H9 (cell line): ENCODE results near the gene LUZP2. TPM values are rescaled to one million over a fixed set of nuclear protein-coding genes. Genes with fewer than 3 reads are reported as not detected.

ENCODE experiments used
- DNase-seq: peaks from one replicate; pipeline ENCODE4 v3.0.0-alpha.2; 2017
- H2AFZ ChIP-seq: one replicate; pipeline ENCODE4 v1.6.1; 2013; ENCODE audit warnings: mild to moderate bottlenecking, low read length, control low read depth, moderate library complexity
- H2AK5ac ChIP-seq: 2 replicates; pipeline ENCODE4 v1.6.1; 2013; ENCODE audit warnings: low read length, control low read depth, mixed read lengths; ENCODE audit not compliant: insufficient read length
- H2BK120ac ChIP-seq: one replicate; pipeline ENCODE4 v1.6.1; 2013; ENCODE audit warnings: low read depth, mild to moderate bottlenecking, low read length, control low read depth, inconsistent platforms; ENCODE audit not compliant: poor library complexity, severe bottlenecking
- H2BK12ac ChIP-seq: 2 replicates; pipeline ENCODE4 v1.6.1; 2013; ENCODE audit warnings: low read length, control low read depth, mixed read lengths, low read depth; ENCODE audit not compliant: insufficient read length
- H2BK15ac ChIP-seq: 2 replicates; pipeline ENCODE4 v1.6.1; 2013; ENCODE audit warnings: low read depth, low read length, control low read depth
- H2BK20ac ChIP-seq: one replicate; pipeline ENCODE4 v1.6.1; 2013; ENCODE audit warnings: low read depth, mild to moderate bottlenecking, low read length, control low read depth, inconsistent platforms; ENCODE audit not compliant: poor library complexity, severe bottlenecking
- H2BK5ac ChIP-seq: 2 replicates; pipeline ENCODE4 v1.6.1; 2013; ENCODE audit warnings: low read length, control low read depth, mixed read lengths; ENCODE audit not compliant: insufficient read length
- H3K14ac ChIP-seq: 2 replicates; pipeline ENCODE4 v1.6.1; 2013; ENCODE audit warnings: low read length, control low read depth; ENCODE audit not compliant: insufficient read depth
- H3K18ac ChIP-seq: 2 replicates; pipeline ENCODE4 v1.6.1; 2013; ENCODE audit warnings: low read depth, mild to moderate bottlenecking, mixed read lengths, low read length, control low read depth; ENCODE audit not compliant: insufficient read length
- H3K23ac ChIP-seq: 2 replicates; pipeline ENCODE4 v1.6.1; 2013; ENCODE audit warnings: low read length, control low read depth, mixed read lengths, low read depth; ENCODE audit not compliant: insufficient read length
- H3K23me2 ChIP-seq: 2 replicates; pipeline ENCODE4 v1.6.1; 2013; ENCODE audit warnings: low read depth, mild to moderate bottlenecking, mixed read lengths, low read length, control low read depth; ENCODE audit not compliant: insufficient read length, poor library complexity, severe bottlenecking
- H3K27ac ChIP-seq: 2 replicates; pipeline ENCODE4 v1.5.1; 2013; ENCODE audit warnings: low read length, control low read depth, mixed read lengths, low read depth; ENCODE audit not compliant: insufficient read length
- H3K27me3 ChIP-seq: 2 replicates; pipeline ENCODE4 v1.6.1; 2013; ENCODE audit warnings: low read length, control low read depth, inconsistent platforms; ENCODE audit not compliant: insufficient read depth
- H3K4ac ChIP-seq: 2 replicates; pipeline ENCODE4 v1.6.1; 2013; ENCODE audit warnings: low read depth, mild to moderate bottlenecking, control low read depth, inconsistent platforms, low read length, moderate library complexity
- H3K4me1 ChIP-seq: 2 replicates; pipeline ENCODE4 v1.6.1; 2013; ENCODE audit warnings: low read length, control low read depth, inconsistent platforms; ENCODE audit not compliant: insufficient read depth
- H3K4me2 ChIP-seq: 2 replicates; pipeline ENCODE4 v1.6.1; 2013; ENCODE audit warnings: low read length, control low read depth, mixed read lengths; ENCODE audit not compliant: insufficient read length, insufficient read depth
- H3K56ac ChIP-seq: 2 replicates; pipeline ENCODE4 v1.6.1; 2013; ENCODE audit warnings: low read depth, mild to moderate bottlenecking, mixed read lengths, low read length, control low read depth; ENCODE audit not compliant: insufficient read length
- H3K79me1 ChIP-seq: 2 replicates; pipeline ENCODE4 v1.6.1; 2013; ENCODE audit warnings: low read depth, mild to moderate bottlenecking, moderate library complexity, low read length, control low read depth, inconsistent platforms; ENCODE audit not compliant: insufficient read depth, poor library complexity, severe bottlenecking
- H3K79me2 ChIP-seq: 2 replicates; pipeline ENCODE4 v1.6.1; 2013; ENCODE audit warnings: low read length, control low read depth, inconsistent platforms; ENCODE audit not compliant: insufficient read depth
- H3K9ac ChIP-seq: 2 replicates; pipeline ENCODE4 v1.6.1; 2013; ENCODE audit warnings: low read length, control low read depth, mixed read lengths; ENCODE audit not compliant: insufficient read length; ENCODE audit errors: extremely low read depth
- H3K9me3 ChIP-seq: one replicate; pipeline ENCODE4 v1.6.1; 2013; ENCODE audit warnings: low read depth, low read length, inconsistent platforms; ENCODE audit not compliant: control insufficient read depth
- H3T11ph ChIP-seq: one replicate; pipeline ENCODE4 v1.6.1; 2013; ENCODE audit warnings: mild to moderate bottlenecking, low read length, control low read depth, inconsistent platforms
- H4K20me1 ChIP-seq: one replicate; pipeline ENCODE4 v1.6.1; 2013; ENCODE audit not compliant: control insufficient read depth, insufficient read length, insufficient read depth
- H4K5ac ChIP-seq: 2 replicates; pipeline ENCODE4 v1.6.1; 2013; ENCODE audit warnings: low read depth, mild to moderate bottlenecking, mixed read lengths, low read length, control low read depth; ENCODE audit not compliant: insufficient read length
- H4K8ac ChIP-seq: replicated peaks from 2 replicates; pipeline ENCODE4 v1.6.1; 2013; ENCODE audit warnings: low read length, control low read depth, mixed read lengths, low read depth; ENCODE audit not compliant: insufficient read length
- H4K91ac ChIP-seq: 2 replicates; pipeline ENCODE4 v1.6.1; 2013; ENCODE audit warnings: low read depth, mild to moderate bottlenecking, moderate library complexity, mixed read lengths, low read length, control low read depth; ENCODE audit not compliant: insufficient read length
- H3K27ac Mint-ChIP-seq, 3 experiments: 2 replicates in 2 of 3; 3 replicates in 1 of 3; pipeline ENCODE4 v1.8.0; 2020 to 2021; ENCODE audit warnings: mixed read lengths in 3 of 3, mild to moderate bottlenecking in 1 of 3, moderate library complexity in 1 of 3
- H3K27me3 Mint-ChIP-seq: 2 replicates; pipeline ENCODE4 v1.8.0; 2021; ENCODE audit warnings: low read depth, mild to moderate bottlenecking, moderate library complexity, mixed read lengths
- H3K36me3 Mint-ChIP-seq, 3 experiments: 2 replicates in 2 of 3; 3 replicates in 1 of 3; pipeline ENCODE4 v1.8.0; 2020 to 2021; ENCODE audit warnings: low read depth in 3 of 3, mixed read lengths in 3 of 3; ENCODE audit not compliant: insufficient read depth in 1 of 3
- H3K4me1 Mint-ChIP-seq, 2 experiments: 2 replicates each; pipeline ENCODE4 v1.8.0; 2020; ENCODE audit warnings: mixed read lengths in 2 of 2
- H3K4me3 Mint-ChIP-seq, 2 experiments: 2 replicates in 1 of 2; 3 replicates in 1 of 2; pipeline ENCODE4 v1.8.0; 2020 to 2021; ENCODE audit warnings: mild to moderate bottlenecking in 2 of 2, mixed read lengths in 2 of 2, moderate library complexity in 1 of 2
- H3K9me3 Mint-ChIP-seq, 2 experiments: 2 replicates in 1 of 2; 3 replicates in 1 of 2; pipeline ENCODE4 v1.8.0; 2020; ENCODE audit warnings: mild to moderate bottlenecking in 2 of 2, mixed read lengths in 2 of 2, moderate library complexity in 1 of 2
- CTCF ChIP-seq: fragments of 200-600 bp; sonication (generic); conservative IDR thresholded peaks from 3 replicates; pipeline ENCODE4 v1.8.0; 2021; ENCODE audit warnings: antibody characterized with exemption, mild to moderate bottlenecking
- WGBS: extraction: QIAGEN DNeasy Blood & Tissue Kit; methylation state at CpG from one replicate; pipeline ENCODE4 v1.1.7; 2013; ENCODE audit warnings: missing lambda C conversion rate, low lambda C conversion rate, mixed read lengths; ENCODE audit not compliant: insufficient read length; ENCODE audit errors: extremely low coverage; 5-methylcytosine and 5-hydroxymethylcytosine counted together
- total RNA-seq: library from RNA; stranded (reverse); gene quantifications from 2 replicates; pipeline ENCODE4 v1.2.1, GENCODE V29; 2021

Gene LUZP2
- total RNA-seq, 1 experiment from 2014 or later = 25.4 TPM

- no peak overlapping the region for H3K18ac ChIP-seq
- no peaks in the 10 kb centered on the region for H3K23me2 ChIP-seq
- Mint-ChIP-seq H3K36me3 (peaks cover 0 to 9% (median 6%) of the 10 kb centered on the region in 3 experiments; a peak in 4 of 7 replicates), H3K9me3 (peaks cover 4 to 9% of the 10 kb centered on the region in 2 experiments; a peak in 2 of 5 replicates), H3K4me1 (no peaks in the 10 kb centered on the region), H3K27ac (no peak overlapping the region), H3K4me3 (no peak overlapping the region), H3K27me3 (no peaks in the 10 kb centered on the region; the same call in 1 of the 2 replicates)
- H3K9ac ChIP-seq = no peak overlapping the region
- H4K5ac ChIP-seq = no peak overlapping the region
- no peak overlapping the region for H2BK5ac ChIP-seq
- no peak overlapping the region for H2AK5ac ChIP-seq
- H2BK20ac ChIP-seq = no peak overlapping the region
- no peak overlapping the region for H2BK15ac ChIP-seq
- no peak overlapping the region for H3K4me2 ChIP-seq
- H3K4ac ChIP-seq = no peak overlapping the region
- no peak overlapping the region for H3K14ac ChIP-seq
- no peak overlapping the region for H3K27ac ChIP-seq
- no peak for TF ChIP-seq CTCF
- H3K79me2 ChIP-seq = no peaks in the 10 kb centered on the region
- no peaks in the 10 kb centered on the region for H3K79me1 ChIP-seq
- no peak for DNase-seq
- H4K8ac ChIP-seq = no peak overlapping the region
- no peak overlapping the region for H2AFZ ChIP-seq
- H3K9me3 ChIP-seq = no peaks in the 10 kb centered on the region
- no peak overlapping the region for H3K56ac ChIP-seq
- H3K4me1 ChIP-seq = no peaks in the 10 kb centered on the region
- H3T11ph ChIP-seq = no peak overlapping the region
- H4K20me1 ChIP-seq = no peaks in the 10 kb centered on the region
- H3K23ac ChIP-seq = no peak overlapping the region
- no peak overlapping the region for H4K91ac ChIP-seq
- no peak overlapping the region for H2BK12ac ChIP-seq
- H2BK120ac ChIP-seq = no peak overlapping the region
- H3K27me3 ChIP-seq = no peaks in the 10 kb centered on the region
- no CpG with 5 or more reads among the region's 5 CpGs for WGBS
Observed at GRCh38 chr11:24723231-24723630, 226.4 kb downstream of the LUZP2 start.
